ENCODE results near the gene ANGEL2. TPM values are rescaled to one million over a fixed set of nuclear protein-coding genes. Genes with fewer than 3 reads are reported as not detected.

ANGEL2 gene
- total RNA-seq, 1 experiment from 2014 or later: 25.5 TPM

GRCh38 chr1:212982430-212983152, 33.1 kb downstream of the ANGEL2 start:
- intact Hi-C loops (cut with micrococcal nuclease): no loop called here
- ATAC-seq (no peak), DNase-seq (ENCODE audit: low read depth, low spot score) (no peak)
- Histone ChIP-seq H3K79me2 (ENCODE audit: insufficient read depth, low read length) (no peaks in the 10 kb centered on the region), H3K4me2 (ENCODE audit: low read length) (no peak overlapping the region), H3K9ac (ENCODE audit: low read length) (no peak overlapping the region), H4K20me1 (ENCODE audit: insufficient read depth) (no peaks in the 10 kb centered on the region), H3K9me3 (ENCODE audit: control insufficient read depth in 1 of 2, insufficient read depth in 1 of 2, low read depth in 1 of 2, low read length in 2 of 2) (no peaks in the 10 kb centered on the region), H3K27ac (ENCODE audit: low read depth, low read length) (no peak overlapping the region), H3K9me2 (ENCODE audit: insufficient read depth) (no peaks in the 10 kb centered on the region), H3K4me1 (ENCODE audit: control insufficient read depth in 1 of 2, insufficient read depth in 2 of 2, low read length in 2 of 2) (no peaks in the 10 kb centered on the region), H3K4me3 (replicated peaks in 1 of 2; ENCODE audit: low read depth in 1 of 2, low read length in 2 of 2) (no peak overlapping the region), H3K27me3 (ENCODE audit: insufficient read depth, low read length) (no peaks in the 10 kb centered on the region), H2AFZ (ENCODE audit: low read depth, low read length, poor library complexity, severe bottlenecking) (no peak overlapping the region), H3K36me3 (ENCODE audit: control insufficient read depth in 1 of 2, insufficient read depth in 2 of 2, low read length in 2 of 2) (no peaks in the 10 kb centered on the region)
- ChIA-PET CTCF (no interaction called here), POLR2A (no interaction called here), RAD21 (ENCODE audit: low non-redundant PET in 1 of 2, low total read pairs in 2 of 2, uncharacterized antibody in 2 of 2, unreplicated experiment in 2 of 2) (no interaction called here)
- TF ChIP-seq ZNF274 (IDR thresholded peaks at IDR 0.05; ENCODE audit: low read depth, low read length): no peak
- no peak for TF ChIP-seq POLR2AphosphoS5 (IDR thresholded peaks at IDR 0.05; ENCODE audit: low read depth, low read length)
- no peak for TF ChIP-seq CBX3 (IDR thresholded peaks at IDR 0.05; ENCODE audit: low read depth)
- no peak for TF ChIP-seq TCF7L2 (IDR thresholded peaks at IDR 0.05; ENCODE audit: borderline replicate concordance, extremely low read depth, insufficient read depth, insufficient read length)
- no TSS peak for BruUV-seq (replicated peaks)

GRCh38 chr1:212981571-212982328, 33.9 kb downstream of the ANGEL2 start:
- H3K9me3 ChIP-seq (ENCODE audit: control insufficient read depth in 1 of 2, insufficient read depth in 1 of 2, low read depth in 1 of 2, low read length in 2 of 2): no peaks in the 10 kb centered on the region
- no peaks in the 10 kb centered on the region; a peak in 1 of 4 replicates for H3K36me3 ChIP-seq (ENCODE audit: control insufficient read depth in 1 of 2, insufficient read depth in 2 of 2, low read length in 2 of 2)
- H3K4me3 ChIP-seq (replicated peaks in 1 of 2; ENCODE audit: low read depth in 1 of 2, low read length in 2 of 2): no peak overlapping the region
- ATAC-seq (no peak), DNase-seq (ENCODE audit: low read depth, low spot score) (no peak)
- no peak overlapping the region for H3K4me2 ChIP-seq (ENCODE audit: low read length)
- H3K4me1 ChIP-seq (ENCODE audit: control insufficient read depth in 1 of 2, insufficient read depth in 2 of 2, low read length in 2 of 2): no peaks in the 10 kb centered on the region
- no TSS peak for BruUV-seq (replicated peaks)
- no peak overlapping the region for H2AFZ ChIP-seq (ENCODE audit: low read depth, low read length, poor library complexity, severe bottlenecking)
- CTCF ChIA-PET: no interaction called here
- intact Hi-C loops (cut with micrococcal nuclease): no loop called here
- RAD21 ChIA-PET (ENCODE audit: low non-redundant PET in 1 of 2, low total read pairs in 2 of 2, uncharacterized antibody in 2 of 2, unreplicated experiment in 2 of 2): no interaction called here
- H3K9ac ChIP-seq (ENCODE audit: low read length): no peak overlapping the region
- POLR2A ChIA-PET: no interaction called here
- no peaks in the 10 kb centered on the region for H3K9me2 ChIP-seq (ENCODE audit: insufficient read depth)
- no peaks in the 10 kb centered on the region for H3K79me2 ChIP-seq (ENCODE audit: insufficient read depth, low read length)
- no peak overlapping the region for H3K27ac ChIP-seq (ENCODE audit: low read depth, low read length)
- no peaks in the 10 kb centered on the region for H3K27me3 ChIP-seq (ENCODE audit: insufficient read depth, low read length)
- H4K20me1 ChIP-seq (ENCODE audit: insufficient read depth): no peaks in the 10 kb centered on the region
- no peak for TF ChIP-seq EZH2phosphoT487 (IDR thresholded peaks at IDR 0.05; ENCODE audit: borderline replicate concordance)

Data from HCT116 (cell line).